CD4-positive, alpha-beta T cell treated with Interleukin-4 for 1 hour (primary cell): ENCODE results near the gene BTBD19.
A peak's percentile ranks its signal among the peaks of the same experiment; 100 is the strongest.
"Not testable (repeated sequence)": the region's sequence is repeated elsewhere in the genome, so short reads cannot be mapped to it uniquely, and the experiment has no call there.

Source experiments
- DNase-seq, 2 donors: peaks; one replicate each; pipeline ENCODE4 v3.0.0-alpha.2; 2020 to 2022

The BTBD19 gene

DNA sequence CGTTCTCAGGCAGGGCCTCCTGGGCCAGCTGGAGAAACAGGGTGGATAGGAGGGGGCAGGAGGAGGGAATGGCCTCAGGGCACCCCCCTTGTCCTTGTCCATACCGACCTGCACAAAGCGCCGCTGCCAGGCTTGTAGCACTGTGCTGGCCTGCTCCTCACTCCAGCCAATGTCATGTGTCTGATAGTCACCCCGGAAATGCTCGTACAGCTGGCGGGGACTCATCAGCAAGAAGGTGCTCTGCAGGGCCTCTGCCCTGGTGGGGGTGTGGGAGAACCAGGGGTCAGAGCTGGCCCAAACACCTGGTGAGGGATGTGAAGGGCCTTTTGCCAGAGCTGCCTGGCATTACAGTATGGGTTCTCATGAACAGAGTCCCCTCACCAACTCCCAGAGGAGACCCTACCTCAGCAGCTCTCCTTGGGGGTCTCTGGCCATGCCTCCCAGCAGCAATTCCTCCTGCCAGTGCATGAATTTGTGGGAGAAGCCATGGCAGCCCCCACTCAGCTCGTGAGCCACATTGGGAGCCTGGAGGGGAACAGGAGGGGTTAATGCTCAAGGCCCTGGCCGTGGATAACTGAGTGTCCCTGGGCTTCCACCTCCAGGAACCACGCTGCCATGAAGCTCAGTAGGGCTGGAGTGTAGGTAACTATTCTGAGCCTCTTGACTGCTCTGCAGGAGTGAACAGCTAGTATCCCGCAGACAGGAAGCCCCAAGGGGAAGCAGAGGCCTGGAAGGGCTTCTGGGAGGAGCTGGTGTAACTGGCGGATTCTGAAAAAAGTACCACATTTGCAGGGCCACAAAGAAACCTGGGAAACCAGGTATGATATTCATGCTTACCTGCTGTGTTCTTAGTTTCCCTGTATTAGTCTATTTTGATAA, 21.4 kb downstream of the BTBD19 start:
- no peak for DNase-seq

GRCh38 chr1:44830900-44831304, 22.6 kb downstream of the BTBD19 start:
- no peak for DNase-seq

GRCh38 chr1:44831516-44831915, 23.2 kb downstream of the BTBD19 start:
- no peak for DNase-seq

- no peak for DNase-seq
These were observed 23.9 kb downstream of the BTBD19 start for GRCh38 chr1:44832056-44832705.

DNA sequence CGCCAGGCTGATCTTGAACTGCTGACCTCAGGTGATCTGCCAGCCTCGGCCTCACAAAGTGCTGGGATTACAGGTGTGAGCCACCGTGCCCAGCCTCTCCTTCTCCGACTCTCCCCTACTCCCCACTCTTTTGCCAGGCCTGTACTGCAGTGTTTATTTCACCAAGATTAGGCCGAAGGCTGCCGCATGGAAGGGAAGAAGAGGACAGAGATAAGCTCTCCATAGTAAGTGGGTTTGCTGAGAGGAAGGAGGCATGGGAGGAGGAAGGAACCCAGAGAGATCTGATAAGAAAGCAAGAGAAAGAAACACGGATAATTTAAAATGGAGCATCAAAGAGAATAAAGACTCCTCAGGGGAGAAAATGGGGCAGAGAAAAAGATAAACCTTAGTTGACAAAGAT, 26.0 kb downstream of the BTBD19 start:
- DNase-seq = no peak

- DNase-seq = peak; percentile 85 to 87
These were observed 27.7 kb downstream of the BTBD19 start for GRCh38 chr1:44835738-44836675.

- DNase-seq = not testable (repeated sequence)
These were observed 30.0 kb downstream of the BTBD19 start for GRCh38 chr1:44838294-44838693.

- no peak for DNase-seq
These were observed 31.3 kb downstream of the BTBD19 start for GRCh38 chr1:44839576-44839975.

DNA sequence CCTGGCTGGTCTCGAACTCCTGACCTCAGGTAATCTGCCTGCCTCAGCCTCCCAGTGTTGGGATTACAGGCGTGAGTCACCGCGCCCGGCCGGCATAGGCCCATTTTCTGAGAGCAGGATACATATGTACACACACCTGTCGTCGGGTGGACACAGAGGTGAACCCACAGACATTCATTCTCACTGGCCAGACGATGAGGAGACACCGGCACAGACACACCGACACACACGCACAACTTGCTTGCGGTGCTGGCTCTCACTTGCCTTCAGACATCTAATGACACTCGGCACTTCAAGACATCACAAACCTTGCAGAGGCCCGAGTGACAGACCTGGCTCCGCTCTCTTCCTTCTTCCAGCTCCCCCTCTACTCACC, 34.2 kb downstream of the BTBD19 start:
- no peak for DNase-seq

DNA sequence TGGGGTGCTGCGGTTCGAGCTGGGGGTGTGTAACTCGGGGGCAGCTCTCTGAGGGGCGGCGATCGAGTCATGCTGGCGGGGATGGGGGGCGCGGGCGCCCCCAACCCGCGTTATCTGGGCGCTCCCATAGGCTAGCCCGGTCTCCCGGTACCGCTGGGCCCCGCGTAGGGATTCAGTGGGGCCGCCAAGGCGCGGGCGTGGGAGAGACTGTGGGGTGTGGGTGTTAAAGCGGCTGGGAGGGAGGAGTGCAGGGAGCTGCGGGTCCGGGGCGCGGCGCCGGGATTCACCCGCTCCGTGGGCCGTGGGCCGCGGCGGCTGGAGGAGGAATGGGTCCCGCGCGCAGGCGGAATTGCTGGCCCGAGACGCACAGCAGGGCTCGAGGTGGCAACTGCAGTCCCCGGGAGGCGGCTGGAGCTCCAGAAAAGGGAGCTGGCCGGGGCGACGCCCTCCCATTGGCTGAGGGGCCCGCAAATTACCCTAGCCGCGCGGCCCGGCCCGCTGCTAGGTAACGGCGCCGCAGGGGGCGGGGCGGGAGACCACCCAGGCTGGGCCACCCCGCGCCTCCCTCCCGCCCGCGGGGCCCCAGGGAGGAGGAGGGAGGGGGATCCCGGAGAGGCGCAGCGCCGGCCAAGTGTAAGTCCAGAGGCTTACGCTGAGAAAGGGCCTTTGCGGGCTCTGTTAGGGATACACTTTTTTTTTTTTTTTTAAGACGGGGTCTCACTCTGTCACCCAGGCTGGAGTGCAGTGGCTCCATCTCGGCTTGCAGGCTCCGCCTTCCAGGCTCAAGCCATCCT, 34.7 kb downstream of the BTBD19 start, which contains the start of gene PTCH2:
PTCH2 (minus strand) TSS at position 392 of the 794 bp plus-strand sequence; CDS start at position 71, 321 bp downstream.
- DNase-seq = peak in 1 of 2 donors; percentile 22

- DNase-seq = no peak
These were observed 38.7 kb downstream of the BTBD19 start for GRCh38 chr1:44846985-44847384.

DNA sequence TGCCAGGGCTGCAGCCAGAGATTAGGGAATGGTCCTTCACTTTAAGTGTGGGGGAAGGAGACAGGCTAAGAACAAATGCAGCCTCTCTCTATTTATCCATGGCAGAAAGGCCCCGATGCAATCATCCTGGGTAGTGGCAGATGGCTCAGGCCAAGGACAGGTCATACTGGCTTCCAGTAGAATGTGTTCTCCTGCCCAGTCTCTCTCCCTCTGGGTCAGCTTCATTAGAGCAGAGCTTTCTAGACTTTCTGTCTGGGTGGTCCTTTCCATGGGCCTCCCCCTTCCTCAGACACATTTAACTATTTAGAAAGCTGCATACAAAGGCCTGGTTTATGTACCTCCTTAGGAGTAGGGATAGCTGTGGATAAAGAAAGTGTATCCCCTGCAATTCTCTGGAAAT, 39.5 kb downstream of the BTBD19 start:
- no peak for DNase-seq

DNA sequence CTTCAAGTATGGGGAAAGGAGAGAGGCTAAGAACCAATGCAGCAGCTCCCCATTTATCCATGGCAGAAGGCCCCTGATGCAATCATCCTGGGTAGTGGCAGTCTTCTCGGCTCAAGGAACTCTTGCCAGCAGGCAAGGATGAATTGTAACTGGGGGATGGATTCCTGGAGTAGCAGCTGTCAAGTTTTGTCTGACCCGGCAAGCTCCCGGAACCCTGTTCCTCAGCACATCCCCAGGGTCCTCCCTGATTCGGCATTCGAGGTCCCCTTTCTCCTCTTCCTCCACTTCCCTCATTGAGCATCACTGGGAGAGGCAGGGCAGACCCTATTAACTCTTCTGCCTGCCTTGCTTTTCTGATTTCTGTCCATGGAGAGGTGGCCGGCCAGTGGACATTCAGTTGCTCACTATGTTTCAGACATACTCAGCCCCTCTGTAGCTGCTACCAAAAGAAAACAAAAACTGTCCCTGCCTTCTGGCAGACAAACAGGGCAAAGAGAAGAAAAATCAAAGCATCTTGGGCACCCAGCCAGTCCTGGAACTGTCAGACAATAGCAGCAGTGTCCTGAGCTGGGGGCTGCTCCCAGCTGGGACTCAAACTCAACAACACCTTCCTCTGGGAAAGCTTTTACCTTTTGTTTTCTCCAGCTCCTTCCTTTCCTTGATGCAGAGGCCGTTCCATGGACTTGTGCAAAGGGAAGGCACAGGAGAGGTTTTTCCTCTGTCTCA, 40.3 kb downstream of the BTBD19 start:
- DNase-seq = no peak

DNA sequence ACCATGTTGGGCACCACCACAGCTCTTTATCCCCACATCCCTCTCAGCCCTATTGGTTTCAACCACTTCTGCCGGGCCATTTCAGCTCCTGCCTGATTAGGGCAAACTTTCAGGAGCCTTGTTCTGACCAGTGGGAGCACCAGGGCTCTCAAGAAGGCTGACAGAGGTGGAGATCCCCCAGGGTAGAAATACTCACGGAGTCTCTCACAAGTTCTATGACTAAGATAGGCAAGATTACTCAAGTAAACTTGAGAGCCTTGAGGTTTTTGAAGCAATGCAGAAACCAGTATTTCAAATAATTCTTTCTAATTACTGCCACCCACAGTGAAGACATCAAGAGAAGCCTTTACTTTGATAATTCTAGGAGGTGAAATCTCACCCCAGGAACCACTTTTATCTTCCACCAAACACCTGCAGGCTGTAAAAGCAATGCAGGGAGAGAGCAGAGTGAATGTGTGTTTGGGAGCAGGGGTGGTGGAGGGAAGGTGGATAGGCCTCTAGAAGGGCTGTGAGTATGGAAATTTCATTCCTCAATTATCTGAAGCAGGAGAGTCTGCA, 41.3 kb downstream of the BTBD19 start:
- DNase-seq = no peak

GRCh38 chr1:44851308-44851707, 43.0 kb downstream of the BTBD19 start:
- no peak for DNase-seq

- no peak for DNase-seq
These were observed 44.9 kb downstream of the BTBD19 start for GRCh38 chr1:44853201-44853600.

DNA sequence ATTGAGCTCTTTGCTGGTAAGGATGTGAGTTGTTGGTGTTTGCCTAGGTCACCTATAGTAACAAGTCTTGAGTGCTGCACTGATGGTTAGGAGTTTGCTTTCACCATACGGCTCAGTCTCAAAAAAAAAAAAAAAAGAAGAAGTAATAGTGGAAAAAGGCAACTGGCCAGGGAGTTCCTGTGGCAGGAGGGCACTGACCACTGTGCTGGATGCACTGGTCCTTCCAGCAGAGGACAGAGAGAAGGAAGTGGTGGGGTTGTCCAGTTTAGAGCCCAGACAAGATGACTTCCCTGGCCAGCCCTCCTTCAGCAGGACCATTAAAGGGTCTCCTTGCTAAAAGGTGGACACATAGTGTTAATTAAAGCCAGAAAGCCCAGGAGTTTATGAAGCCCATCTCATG, 46.6 kb downstream of the BTBD19 start:
- no peak for DNase-seq

DNA sequence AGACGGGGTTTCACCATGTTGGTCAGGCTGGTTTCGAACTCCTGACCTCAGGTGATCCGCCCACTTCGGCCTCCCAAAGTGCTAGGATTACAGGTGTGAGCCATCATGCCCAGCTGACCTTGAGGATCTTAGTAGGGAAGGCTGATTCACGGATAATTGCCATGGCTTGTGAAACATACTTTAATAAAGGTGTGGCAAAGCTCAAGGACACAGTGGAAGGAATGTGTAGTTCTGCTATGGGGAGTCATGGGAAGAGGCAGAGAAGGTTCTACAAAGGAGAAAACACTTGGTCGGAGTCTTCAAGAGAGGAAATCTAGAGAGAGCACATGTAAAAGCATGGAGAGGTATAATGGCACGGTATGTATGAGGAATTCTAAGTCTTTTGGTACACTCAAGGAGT, 47.4 kb downstream of the BTBD19 start:
- no peak for DNase-seq

- DNase-seq = no peak
These were observed 49.1 kb downstream of the BTBD19 start for GRCh38 chr1:44857446-44857845.

DNA sequence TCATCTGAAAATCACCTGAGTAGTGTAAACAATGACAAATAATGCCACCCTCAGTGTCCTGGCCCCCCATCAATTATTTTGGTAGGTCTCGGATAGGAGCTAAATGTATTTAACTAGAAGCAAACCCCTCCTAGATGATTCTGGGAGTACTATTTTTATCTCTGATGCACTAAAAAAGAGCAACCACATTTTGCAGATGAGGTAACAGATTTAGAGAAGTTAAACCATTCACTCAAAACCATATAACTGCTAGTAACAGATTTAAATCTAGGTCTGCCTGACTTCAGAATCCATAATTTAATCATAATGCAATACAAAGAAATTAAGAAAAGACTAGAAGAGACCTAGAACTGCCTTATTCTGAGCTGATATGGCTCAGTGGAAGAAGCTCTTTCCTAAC, 52.0 kb downstream of the BTBD19 start:
- DNase-seq = no peak

- no peak for DNase-seq
These were observed 52.6 kb downstream of the BTBD19 start for GRCh38 chr1:44860891-44861425.
